ENCODE measurements around the gene RAB3D.
"Not testable (repeated sequence)": the region's sequence is repeated elsewhere in the genome, so short reads cannot be mapped to it uniquely, and the experiment has no call there.

RAB3D gene

GRCh38 chr19:11365557-11366117 is 26.2 kb upstream of the RAB3D start:
- DNase-seq (ENCODE audit: low read depth) = no peak

- no peak for DNase-seq (ENCODE audit: low read depth)
Observed at GRCh38 chr19:11364935-11365334, 25.5 kb upstream of the RAB3D start.

- DNase-seq (ENCODE audit: low read depth) = no peak
Observed at GRCh38 chr19:11364296-11364904, 24.9 kb upstream of the RAB3D start.

GRCh38 chr19:11363881-11364280 is 24.4 kb upstream of the RAB3D start:
- DNase-seq (ENCODE audit: low read depth) = no peak

GRCh38 chr19:11361771-11362731 is 22.6 kb upstream of the RAB3D start:
- DNase-seq (ENCODE audit: low read depth) = no peak

- DNase-seq (ENCODE audit: low read depth) = no peak
Observed at GRCh38 chr19:11361037-11361770, 21.7 kb upstream of the RAB3D start.

GRCh38 chr19:11359421-11359820 is 20.0 kb upstream of the RAB3D start:
- no peak for DNase-seq (ENCODE audit: low read depth)

- no peak for DNase-seq (ENCODE audit: low read depth)
Observed at GRCh38 chr19:11356676-11357550, 17.5 kb upstream of the RAB3D start.

GRCh38 chr19:11356074-11356397 is 16.6 kb upstream of the RAB3D start:
- no peak for DNase-seq (ENCODE audit: low read depth)

- DNase-seq (ENCODE audit: low read depth) = peak; percentile 39
Observed at GRCh38 chr19:11355160-11356073, 16.0 kb upstream of the RAB3D start, which contains the start of gene PLPPR2. PLPPR2 (plus strand) TSS chr19:11355432; CDS start chr19:11357674, 2,242 bp downstream.

GRCh38 chr19:11354102-11354501 is 14.6 kb upstream of the RAB3D start:
- DNase-seq (ENCODE audit: low read depth) = not testable (repeated sequence)

GRCh38 chr19:11349171-11349570 is 9.7 kb upstream of the RAB3D start:
- DNase-seq (ENCODE audit: low read depth) = no peak

GRCh38 chr19:11347546-11348039 is 8.1 kb upstream of the RAB3D start:
- DNase-seq (ENCODE audit: low read depth) = no peak

- peak; percentile 96 for DNase-seq (ENCODE audit: low read depth)
Observed at GRCh38 chr19:11346104-11346940, 6.9 kb upstream of the RAB3D start, which contains the start of the genes CCDC159 and TMEM205. CCDC159 (plus strand) TSS chr19:11346519; CDS start chr19:11346607, 88 bp downstream. TMEM205 (minus strand) TSS chr19:11346268; CDS start chr19:11345619, 649 bp downstream.

- DNase-seq (ENCODE audit: low read depth) = no peak
Observed at GRCh38 chr19:11345122-11345803, 5.8 kb upstream of the RAB3D start.

GRCh38 chr19:11342429-11342828 is 3.0 kb upstream of the RAB3D start:
- DNase-seq (ENCODE audit: low read depth) = no peak

GRCh38 chr19:11340099-11340467 is 626 bp upstream of the RAB3D start:
- not testable (repeated sequence) for DNase-seq (ENCODE audit: low read depth)

GRCh38 chr19:11338569-11339253 is 746 bp downstream of the RAB3D start:
- no peak for DNase-seq (ENCODE audit: low read depth)

All from GM04503 (cell line).